ENCODE results near the gene FBN2.
"Not testable (repeated sequence)": the region's sequence is repeated elsewhere in the genome, so short reads cannot be mapped to it uniquely, and the experiment has no call there.

The FBN2 gene

GRCh38 chr5:128350705-128351104 is 187.3 kb downstream of the FBN2 start:
- no peak for DNase-seq

- no peak for DNase-seq
These were observed 188.8 kb downstream of the FBN2 start for GRCh38 chr5:128349044-128349858.

- DNase-seq: no peak
These were observed 192.0 kb downstream of the FBN2 start for GRCh38 chr5:128346038-128346437.

- no peak for DNase-seq
These were observed 192.8 kb downstream of the FBN2 start for GRCh38 chr5:128345247-128345646.

GRCh38 chr5:128343168-128343567 is 194.9 kb downstream of the FBN2 start:
- DNase-seq: no peak

- DNase-seq: no peak
These were observed 197.0 kb downstream of the FBN2 start for GRCh38 chr5:128341056-128341455.

- DNase-seq: no peak
These were observed 197.4 kb downstream of the FBN2 start for GRCh38 chr5:128340648-128341047.

- no peak for DNase-seq
These were observed 198.5 kb downstream of the FBN2 start for GRCh38 chr5:128339585-128339984.

- no peak for DNase-seq
These were observed 199.4 kb downstream of the FBN2 start for GRCh38 chr5:128338649-128339048.

- no peak for DNase-seq
These were observed 202.7 kb downstream of the FBN2 start for GRCh38 chr5:128335339-128335738.

- DNase-seq: no peak
These were observed 203.9 kb downstream of the FBN2 start for GRCh38 chr5:128334010-128334716.

- no peak for DNase-seq
These were observed 206.8 kb downstream of the FBN2 start for GRCh38 chr5:128331261-128331660.

- no peak for DNase-seq
These were observed 208.6 kb downstream of the FBN2 start for GRCh38 chr5:128329386-128329939.

GRCh38 chr5:128328446-128328845 is 209.6 kb downstream of the FBN2 start:
- DNase-seq: no peak

- DNase-seq: no peak
These were observed 210.0 kb downstream of the FBN2 start for GRCh38 chr5:128328007-128328406.

GRCh38 chr5:128321418-128321817 is 216.6 kb downstream of the FBN2 start:
- DNase-seq: not testable (repeated sequence)

GRCh38 chr5:128318691-128319090 is 219.4 kb downstream of the FBN2 start:
- no peak for DNase-seq

GRCh38 chr5:128317481-128317880 is 220.6 kb downstream of the FBN2 start:
- no peak for DNase-seq

GRCh38 chr5:128315671-128316070 is 222.4 kb downstream of the FBN2 start:
- DNase-seq: no peak

GRCh38 chr5:128305341-128305740 is 232.7 kb downstream of the FBN2 start:
- DNase-seq: no peak

GRCh38 chr5:128304791-128305190 is 233.3 kb downstream of the FBN2 start:
- no peak for DNase-seq

- DNase-seq: no peak
These were observed 234.0 kb downstream of the FBN2 start for GRCh38 chr5:128304088-128304487.

GRCh38 chr5:128303593-128303992 is 234.5 kb downstream of the FBN2 start:
- no peak for DNase-seq

GRCh38 chr5:128300181-128300580 is 237.9 kb downstream of the FBN2 start:
- DNase-seq: no peak
